HAP-1 (cell line): ENCODE data around the gene TNIK.

Experiments
- DNase-seq, 2 experiments: peaks; one replicate each; pipeline ENCODE4 v3.0.0-alpha.2; 2016 to 2020; ENCODE audit warnings: low spot score in 2 of 2
- H3K27me3 ChIP-seq: fragments of 250-450 bp; sonication (Bioruptor Pico); 2 replicates; pipeline ENCODE4 v1.5.1; 2020; ENCODE audit warnings: low read depth, mild to moderate bottlenecking, moderate library complexity
- H3K36me3 ChIP-seq: fragments of 250-450 bp; sonication (Bioruptor Pico); replicated peaks from 2 replicates; pipeline ENCODE4 v1.5.1; 2020; ENCODE audit warnings: mild to moderate bottlenecking
- H3K4me1 ChIP-seq: fragments of 250-450 bp; sonication (Bioruptor Pico); 2 replicates; pipeline ENCODE4 v1.5.1; 2020; ENCODE audit warnings: mild to moderate bottlenecking
- H3K4me3 ChIP-seq: fragments of 250-450 bp; sonication (Bioruptor Pico); 2 replicates; pipeline ENCODE4 v1.5.1; 2020; ENCODE audit warnings: mild to moderate bottlenecking, moderate library complexity
- H3K9me3 ChIP-seq: fragments of 250-450 bp; sonication (Bioruptor Pico); 2 replicates; pipeline ENCODE4 v1.5.1; 2020; ENCODE audit warnings: mild to moderate bottlenecking, moderate library complexity
- in situ Hi-C: fragments of 300-500 bp; cut with MboI; formaldehyde crosslinking; loops from 3 replicates; pipeline ENCODE4 v1.14.3; 2020; ENCODE audit warnings: low sequenced_read_pairs, inconsistent platforms, mixed read lengths

Gene TNIK

DNA sequence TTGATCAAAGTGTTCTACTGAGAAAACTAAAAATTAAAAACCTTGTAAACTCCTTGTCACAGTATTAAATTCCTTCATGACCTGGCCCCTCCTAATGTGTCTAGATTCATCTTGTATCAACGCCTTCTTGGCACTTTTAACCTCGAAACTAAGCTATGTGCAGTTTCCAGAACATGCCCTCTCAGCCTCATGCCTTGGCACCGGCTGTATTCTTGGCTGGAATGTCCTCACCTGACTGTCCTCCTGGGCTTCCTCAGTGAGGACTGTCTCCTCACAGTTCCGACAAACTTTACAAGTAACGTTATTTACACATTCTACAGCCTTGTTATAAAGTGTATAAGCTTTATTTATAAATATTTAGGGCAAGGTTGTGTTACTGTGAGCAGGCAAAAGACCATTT, 237.2 kb downstream of the TNIK start:
- no peaks in the 10 kb centered on the region for H3K9me3 ChIP-seq
- DNase-seq, result no peak
- peaks cover 6% of the 10 kb centered on the region for H3K4me1 ChIP-seq
- H3K36me3 ChIP-seq, result no peaks in the 10 kb centered on the region
- H3K27me3 ChIP-seq, result no peaks in the 10 kb centered on the region
- H3K4me3 ChIP-seq, result no peak overlapping the region
- in situ Hi-C loops, result no loop called here

- no peak for DNase-seq
- Histone ChIP-seq H3K4me3 (no peak overlapping the region), H3K36me3 (no peaks in the 10 kb centered on the region), H3K9me3 (no peaks in the 10 kb centered on the region), H3K4me1 (no peaks in the 10 kb centered on the region), H3K27me3 (no peaks in the 10 kb centered on the region)
- in situ Hi-C loops, result no loop called here
These were observed 238.6 kb downstream of the TNIK start for GRCh38 chr3:171221597-171221996.

GRCh38 chr3:171221104-171221503, 239.1 kb downstream of the TNIK start:
- Histone ChIP-seq H3K9me3 (no peaks in the 10 kb centered on the region), H3K4me3 (no peak overlapping the region), H3K4me1 (no peaks in the 10 kb centered on the region), H3K27me3 (no peaks in the 10 kb centered on the region), H3K36me3 (no peaks in the 10 kb centered on the region)
- in situ Hi-C loops, result no loop called here
- no peak for DNase-seq

- H3K9me3 ChIP-seq, result no peaks in the 10 kb centered on the region
- DNase-seq, result no peak
- H3K4me1 ChIP-seq, result no peaks in the 10 kb centered on the region
- no peaks in the 10 kb centered on the region for H3K36me3 ChIP-seq
- in situ Hi-C loops, result no loop called here
- H3K4me3 ChIP-seq, result no peak overlapping the region
- no peaks in the 10 kb centered on the region for H3K27me3 ChIP-seq
These were observed 240.9 kb downstream of the TNIK start for GRCh38 chr3:171219258-171219657.

- DNase-seq, result no peak
- in situ Hi-C loops, result no loop called here
- Histone ChIP-seq H3K4me3 (no peak overlapping the region), H3K27me3 (no peaks in the 10 kb centered on the region), H3K36me3 (no peaks in the 10 kb centered on the region), H3K9me3 (no peaks in the 10 kb centered on the region), H3K4me1 (no peaks in the 10 kb centered on the region)
These were observed 242.1 kb downstream of the TNIK start for GRCh38 chr3:171218069-171218468.

DNA sequence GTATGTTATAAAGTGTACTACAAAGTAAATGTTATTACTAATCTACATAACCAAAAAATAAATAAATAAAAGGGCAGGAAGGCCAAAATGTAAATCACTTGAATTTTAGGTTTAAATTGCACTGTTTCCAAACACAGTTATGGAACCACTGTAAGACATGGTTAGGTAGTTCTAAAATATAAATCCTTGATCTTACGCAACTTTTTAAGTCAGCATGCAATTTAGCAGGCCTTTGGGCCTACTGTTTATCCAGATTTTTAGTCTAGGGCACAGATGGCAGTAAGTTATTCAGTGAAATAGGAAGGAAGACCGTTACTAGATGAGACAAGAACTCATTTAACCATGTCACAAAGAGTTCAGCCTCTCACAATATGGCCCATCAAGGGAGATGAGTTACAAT, 246.3 kb downstream of the TNIK start:
- DNase-seq, result no peak
- H3K9me3 ChIP-seq, result no peaks in the 10 kb centered on the region
- H3K4me1 ChIP-seq, result no peaks in the 10 kb centered on the region
- H3K36me3 ChIP-seq, result no peaks in the 10 kb centered on the region
- no peaks in the 10 kb centered on the region for H3K27me3 ChIP-seq
- in situ Hi-C loops, result no loop called here
- no peak overlapping the region for H3K4me3 ChIP-seq

DNA sequence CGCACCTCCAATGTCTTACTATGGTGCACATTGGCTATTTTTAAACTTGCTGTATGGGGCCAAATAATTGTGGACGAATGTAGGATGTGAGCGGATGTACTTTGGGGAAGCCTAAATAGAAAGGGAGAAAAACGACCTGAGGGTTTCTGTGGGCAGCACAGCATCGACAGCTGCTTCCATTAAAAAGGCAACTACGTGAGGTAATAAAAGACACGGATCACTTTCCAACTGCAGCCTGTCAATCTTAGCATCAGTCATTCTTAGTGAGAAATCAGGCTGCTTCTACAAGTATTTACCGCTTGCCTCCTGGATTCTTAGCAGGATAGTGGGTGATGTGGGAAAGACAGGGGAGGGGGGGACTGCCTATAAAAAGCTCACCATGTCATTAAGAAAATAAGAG, 247.0 kb downstream of the TNIK start:
- DNase-seq, result no peak
- no peak overlapping the region for H3K4me3 ChIP-seq
- no peaks in the 10 kb centered on the region for H3K4me1 ChIP-seq
- H3K36me3 ChIP-seq, result no peaks in the 10 kb centered on the region
- in situ Hi-C loops, result no loop called here
- no peaks in the 10 kb centered on the region for H3K9me3 ChIP-seq
- H3K27me3 ChIP-seq, result no peaks in the 10 kb centered on the region

GRCh38 chr3:171212648-171213047, 247.6 kb downstream of the TNIK start:
- Histone ChIP-seq H3K4me1 (no peaks in the 10 kb centered on the region), H3K27me3 (no peaks in the 10 kb centered on the region), H3K4me3 (no peak overlapping the region), H3K36me3 (no peaks in the 10 kb centered on the region), H3K9me3 (no peaks in the 10 kb centered on the region)
- in situ Hi-C loops, result no loop called here
- DNase-seq, result no peak

DNA sequence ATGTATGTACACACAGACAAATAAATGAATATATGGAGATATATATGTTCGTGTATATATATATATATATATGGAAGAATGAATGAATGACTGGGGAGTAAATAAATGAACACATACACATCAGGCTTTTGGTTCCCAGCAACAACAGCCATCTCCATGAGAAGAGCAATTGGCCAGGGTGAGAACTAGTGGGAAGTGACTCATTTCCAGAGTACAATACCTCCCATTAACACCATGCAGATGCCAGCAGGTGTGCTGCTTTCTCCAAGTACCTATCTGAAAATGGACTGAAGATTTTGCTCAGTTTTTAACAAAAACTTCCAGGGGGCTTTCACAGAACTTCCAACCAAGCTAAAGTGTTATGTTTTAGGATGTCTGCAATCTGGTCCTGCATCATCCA, 253.9 kb downstream of the TNIK start:
- Histone ChIP-seq H3K4me3 (no peak overlapping the region), H3K9me3 (no peaks in the 10 kb centered on the region), H3K4me1 (no peaks in the 10 kb centered on the region), H3K36me3 (no peaks in the 10 kb centered on the region), H3K27me3 (no peaks in the 10 kb centered on the region)
- no peak for DNase-seq
- in situ Hi-C loops, result no loop called here

DNA sequence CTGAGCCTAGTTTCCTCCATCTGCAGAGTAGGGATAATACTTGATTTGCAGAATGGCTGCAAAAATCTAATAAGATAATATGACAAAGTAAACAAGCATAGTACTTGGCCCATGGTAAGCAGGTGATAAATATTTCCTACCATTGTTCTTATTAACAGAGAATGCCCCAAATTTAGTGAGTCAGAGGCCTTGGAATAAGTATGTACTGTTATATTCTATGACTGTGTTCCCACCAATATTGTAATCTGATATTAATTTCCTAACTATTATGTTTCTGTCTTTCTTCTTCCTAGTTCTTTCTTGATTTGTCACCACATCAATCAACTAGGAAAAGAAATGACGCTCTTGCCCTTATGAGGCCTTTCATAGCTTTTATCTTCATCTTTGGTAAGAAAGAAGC, 255.3 kb downstream of the TNIK start:
- H3K4me3 ChIP-seq, result no peak overlapping the region
- DNase-seq, result no peak
- in situ Hi-C loops, result no loop called here
- no peaks in the 10 kb centered on the region for H3K9me3 ChIP-seq
- no peaks in the 10 kb centered on the region for H3K36me3 ChIP-seq
- no peaks in the 10 kb centered on the region for H3K4me1 ChIP-seq
- no peaks in the 10 kb centered on the region for H3K27me3 ChIP-seq

DNA sequence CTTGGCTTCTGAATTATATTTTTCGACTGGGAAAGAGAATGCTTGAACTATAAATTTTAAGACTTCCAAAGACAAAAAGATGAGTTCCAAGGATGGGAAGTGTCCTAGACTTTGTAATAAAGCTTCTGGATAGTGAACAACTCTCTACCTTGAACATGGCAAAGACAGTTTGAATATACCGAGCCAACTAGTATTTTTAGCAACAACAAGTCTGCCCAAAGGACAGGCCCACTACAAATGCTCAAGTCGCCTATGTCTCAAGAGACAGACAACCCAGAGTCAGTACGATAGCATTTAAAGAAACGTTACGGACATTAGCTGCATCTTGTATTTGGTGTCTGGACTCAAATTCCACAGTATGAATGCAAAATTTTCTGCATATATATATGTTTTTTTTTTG, 258.4 kb downstream of the TNIK start:
- no peak for DNase-seq
- in situ Hi-C loops, result no loop called here
- H3K9me3 ChIP-seq, result no peaks in the 10 kb centered on the region
- H3K27me3 ChIP-seq, result no peaks in the 10 kb centered on the region
- H3K36me3 ChIP-seq, result no peaks in the 10 kb centered on the region
- H3K4me1 ChIP-seq, result no peaks in the 10 kb centered on the region
- H3K4me3 ChIP-seq, result no peak overlapping the region

DNA sequence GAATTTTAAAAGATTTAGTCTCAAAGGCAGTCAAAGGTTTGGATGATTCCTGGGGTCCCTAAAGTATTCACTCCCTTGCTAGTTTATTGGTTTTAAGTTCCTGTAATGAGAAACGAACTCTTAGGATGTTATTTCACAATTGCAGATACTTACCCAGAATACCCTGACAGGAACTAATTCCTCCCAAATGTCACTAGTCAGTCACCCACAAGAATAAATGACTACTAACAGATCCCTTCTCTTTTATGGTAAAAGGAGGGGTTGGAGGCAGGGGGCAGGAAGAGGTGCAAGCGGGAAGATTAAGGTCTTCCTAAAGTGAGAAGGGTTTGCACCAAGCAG, 259.5 kb downstream of the TNIK start:
- H3K36me3 ChIP-seq, result no peaks in the 10 kb centered on the region
- no peaks in the 10 kb centered on the region for H3K4me1 ChIP-seq
- DNase-seq, result no peak
- no peaks in the 10 kb centered on the region for H3K9me3 ChIP-seq
- H3K27me3 ChIP-seq, result no peaks in the 10 kb centered on the region
- H3K4me3 ChIP-seq, result no peak overlapping the region
- in situ Hi-C loops, result no loop called here

GRCh38 chr3:171200052-171200749, 260.0 kb downstream of the TNIK start:
- in situ Hi-C loops, result no loop called here
- no peak for DNase-seq
- H3K36me3 ChIP-seq, result no peaks in the 10 kb centered on the region

DNA sequence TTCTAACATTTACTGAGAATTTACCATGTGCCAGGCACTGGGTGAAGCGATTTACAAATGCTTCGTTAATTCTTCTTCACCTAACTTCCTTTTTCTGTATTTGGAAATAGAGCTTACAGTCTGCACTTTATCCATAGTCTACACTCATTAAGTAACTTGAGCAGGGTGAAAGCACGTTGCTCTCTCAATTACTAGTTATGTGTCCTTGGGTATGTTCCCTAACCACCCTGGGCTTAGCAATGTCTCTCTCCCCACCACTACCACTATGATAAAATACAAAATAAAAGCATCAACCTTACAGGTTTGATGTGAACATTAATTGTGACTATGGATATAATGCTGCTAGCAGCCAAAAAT, 260.8 kb downstream of the TNIK start:
- Histone ChIP-seq H3K4me1 (no peaks in the 10 kb centered on the region), H3K4me3 (no peak overlapping the region), H3K27me3 (no peaks in the 10 kb centered on the region), H3K36me3 (no peaks in the 10 kb centered on the region), H3K9me3 (no peaks in the 10 kb centered on the region)
- in situ Hi-C loops, result loop anchor here (25.0 kb wide), 1 partner anchor 363 kb away; no protein-coding TSS in a partner anchor
- DNase-seq, result no peak

More at GRCh38 chr3:171200052-171200749, 260.0 kb downstream of the TNIK start:
- H3K9me3 ChIP-seq, result no peaks in the 10 kb centered on the region
- H3K4me1 ChIP-seq, result no peaks in the 10 kb centered on the region
- H3K4me3 ChIP-seq, result no peak overlapping the region
- no peaks in the 10 kb centered on the region for H3K27me3 ChIP-seq

- H3K27me3 ChIP-seq, result no peaks in the 10 kb centered on the region
- H3K36me3 ChIP-seq, result no peaks in the 10 kb centered on the region
- in situ Hi-C loops, result loop anchor here (25.0 kb wide), 1 partner anchor 363 kb away; no protein-coding TSS in a partner anchor
- H3K4me1 ChIP-seq, result no peaks in the 10 kb centered on the region
- DNase-seq, result no peak
- no peak overlapping the region for H3K4me3 ChIP-seq
- H3K9me3 ChIP-seq, result no peaks in the 10 kb centered on the region
These were observed 261.3 kb downstream of the TNIK start for GRCh38 chr3:171198781-171199472.
